ENCODE measurements around the gene ZNF507. TPM values are rescaled to one million over a fixed set of nuclear protein-coding genes. Genes with fewer than 3 reads are reported as not detected.

The ZNF507 gene
- total and polyA plus RNA-seq, 4 donors, result 5.5 to 25.1 (median 16.0) TPM

DNA sequence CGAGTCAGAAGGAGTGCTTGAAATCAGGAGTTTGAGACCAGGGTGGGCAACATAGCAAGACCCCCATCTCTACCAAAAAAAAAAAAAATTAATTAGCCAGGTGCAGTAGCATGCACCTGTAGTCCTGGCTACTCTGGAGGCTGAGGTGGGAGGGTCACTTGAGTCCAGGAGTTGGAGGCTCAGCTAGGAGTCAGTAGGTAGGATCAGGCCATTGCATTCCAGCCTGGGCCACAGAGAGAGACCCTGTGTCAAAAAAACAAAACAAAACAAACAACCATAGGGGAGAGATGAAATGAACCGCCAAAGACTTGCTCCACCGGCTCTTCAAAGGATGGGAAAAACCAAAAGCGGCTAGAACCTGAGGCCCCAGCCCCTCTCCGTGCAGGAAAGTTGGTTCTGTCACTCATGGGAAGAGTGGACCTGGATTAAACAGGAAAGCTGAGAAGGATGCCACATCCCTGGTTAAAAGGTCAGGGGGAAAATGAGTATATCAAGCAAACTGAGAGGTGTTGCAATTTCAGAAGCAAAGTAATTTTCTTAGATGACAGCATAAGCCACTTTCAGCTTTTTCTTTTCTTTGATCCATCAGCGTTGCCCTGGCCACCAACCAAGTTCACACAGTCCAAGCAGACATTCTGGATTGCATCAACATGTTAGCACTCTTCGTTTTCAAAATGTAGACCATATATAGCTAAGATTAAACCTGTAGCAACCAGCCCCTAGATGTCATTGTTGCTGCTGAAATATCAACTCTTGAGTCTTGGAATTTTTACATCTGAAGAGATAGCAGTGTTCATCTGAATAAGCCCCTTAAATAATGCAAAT is 8.9 kb upstream of the ZNF507 start:
- Histone ChIP-seq H3K27ac (ENCODE audit: low read depth in 1 of 2, low read length in 2 of 2) (peak overlapping the region in 1 of 2 donors; percentile 58), H3K4me1 (ENCODE audit: control insufficient read depth in 1 of 2, insufficient read depth in 2 of 2, low read length in 2 of 2) (no peaks in the 10 kb centered on the region), H3K27me3 (ENCODE audit: control insufficient read depth in 1 of 2, insufficient read depth in 2 of 2, low read length in 1 of 2) (no peaks in the 10 kb centered on the region), H3K36me3 (ENCODE audit: control insufficient read depth in 1 of 2, insufficient read depth in 2 of 2, low read length in 1 of 2) (no peaks in the 10 kb centered on the region), H3K9me3 (ENCODE audit: control insufficient read depth, low read length) (no peaks in the 10 kb centered on the region), H3K4me3 (ENCODE audit: low read length in 2 of 2) (peak overlapping the region; percentile 43 to 48)
- intact Hi-C loops (cut with DNase I), result loop anchor here in 1 of 2 donors (5.0 kb wide), 1 partner anchor 236 kb away; no protein-coding TSS in a partner anchor
- DNase-seq (no peak), ATAC-seq (ENCODE audit: low FRiP score) (no peak)
- WGBS, 2 donors, result 42 to 44% methylated on average over 7 of the region's 7 CpGs

DNA sequence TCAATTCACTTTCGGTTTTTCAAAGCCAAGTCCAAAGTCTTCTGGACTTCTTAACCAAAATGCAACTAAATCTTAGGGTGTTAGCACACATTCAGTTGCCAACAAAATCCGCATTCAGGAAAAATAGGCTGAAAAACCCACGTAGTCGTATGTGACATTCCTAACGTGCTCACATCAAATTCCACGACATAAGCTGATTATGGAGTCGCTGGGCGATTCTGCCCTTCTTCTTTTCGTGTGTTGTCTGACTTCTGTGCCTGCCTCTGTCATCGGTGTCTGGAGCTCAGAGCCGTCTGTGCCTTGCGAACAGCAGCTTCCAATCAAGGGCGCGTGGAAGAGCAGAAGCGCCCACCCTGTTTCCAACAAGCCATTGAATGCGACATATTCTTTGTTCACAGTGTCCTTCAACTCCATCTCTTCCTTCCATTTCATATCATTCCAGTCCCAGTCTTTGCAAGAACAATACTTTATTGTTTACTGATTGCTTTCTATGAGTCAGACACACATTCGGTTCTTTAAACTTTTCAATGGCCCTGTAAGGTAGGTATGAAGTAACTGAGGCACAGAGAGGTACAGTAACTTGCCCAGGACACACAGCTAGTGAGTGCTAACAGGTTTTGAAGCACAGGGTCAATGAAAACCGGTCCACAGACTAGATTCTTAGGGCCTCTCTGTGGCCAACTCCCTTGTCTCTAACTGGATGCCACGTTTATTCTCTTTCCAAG is 8.2 kb upstream of the ZNF507 start:
- peak overlapping the region; percentile 43 to 48 for H3K4me3 ChIP-seq (ENCODE audit: low read length in 2 of 2)
- H3K27ac ChIP-seq (ENCODE audit: low read depth in 1 of 2, low read length in 2 of 2), result peak overlapping the region in 1 of 2 donors; percentile 62

GRCh38 chr19:32339423-32339822 is 6.0 kb upstream of the ZNF507 start:
- Histone ChIP-seq H3K36me3 (ENCODE audit: control insufficient read depth in 1 of 2, insufficient read depth in 2 of 2, low read length in 1 of 2) (no peaks in the 10 kb centered on the region), H3K9me3 (ENCODE audit: control insufficient read depth, low read length) (no peaks in the 10 kb centered on the region), H3K27me3 (ENCODE audit: control insufficient read depth in 1 of 2, insufficient read depth in 2 of 2, low read length in 1 of 2) (no peaks in the 10 kb centered on the region), H3K27ac (ENCODE audit: low read depth in 1 of 2, low read length in 2 of 2) (no peak overlapping the region), H3K4me1 (ENCODE audit: control insufficient read depth in 1 of 2, insufficient read depth in 2 of 2, low read length in 2 of 2) (no peaks in the 10 kb centered on the region), H3K4me3 (ENCODE audit: low read length in 2 of 2) (no peak overlapping the region)
- no peak for DNase-seq
- ATAC-seq (ENCODE audit: low FRiP score), result no peak
- intact Hi-C loops (cut with DNase I), result loop anchor here in 1 of 2 donors (5.0 kb wide), 1 partner anchor 233 kb away; no protein-coding TSS in a partner anchor
- 96 to 97% methylated on average over 2 of the region's 2 CpGs for WGBS, 2 donors

More for the DNA sequence above, 8.2 kb upstream of the ZNF507 start:
- no peaks in the 10 kb centered on the region for H3K36me3 ChIP-seq (ENCODE audit: control insufficient read depth in 1 of 2, insufficient read depth in 2 of 2, low read length in 1 of 2)
- no peaks in the 10 kb centered on the region for H3K27me3 ChIP-seq (ENCODE audit: control insufficient read depth in 1 of 2, insufficient read depth in 2 of 2, low read length in 1 of 2)
- WGBS, 2 donors, result 46 to 47% methylated on average over 19 of the region's 19 CpGs
- H3K9me3 ChIP-seq (ENCODE audit: control insufficient read depth, low read length), result no peaks in the 10 kb centered on the region
- intact Hi-C loops (cut with DNase I), result loop anchor here in 1 of 2 donors (5.0 kb wide), 1 partner anchor 235 kb away; no protein-coding TSS in a partner anchor
- H3K4me1 ChIP-seq (ENCODE audit: control insufficient read depth in 1 of 2, insufficient read depth in 2 of 2, low read length in 2 of 2), result no peaks in the 10 kb centered on the region
- DNase-seq (no peak), ATAC-seq (ENCODE audit: low FRiP score) (no peak)

GRCh38 chr19:32339988-32340874 is 5.2 kb upstream of the ZNF507 start:
- Histone ChIP-seq H3K4me3 (ENCODE audit: low read length in 2 of 2) (no peak overlapping the region), H3K36me3 (ENCODE audit: control insufficient read depth in 1 of 2, insufficient read depth in 2 of 2, low read length in 1 of 2) (no peaks in the 10 kb centered on the region), H3K4me1 (ENCODE audit: control insufficient read depth in 1 of 2, insufficient read depth in 2 of 2, low read length in 2 of 2) (no peaks in the 10 kb centered on the region), H3K27me3 (ENCODE audit: control insufficient read depth in 1 of 2, insufficient read depth in 2 of 2, low read length in 1 of 2) (no peaks in the 10 kb centered on the region), H3K27ac (ENCODE audit: low read depth in 1 of 2, low read length in 2 of 2) (peak overlapping the region in 1 of 2 donors; percentile 2), H3K9me3 (ENCODE audit: control insufficient read depth, low read length) (no peaks in the 10 kb centered on the region)
- ATAC-seq (ENCODE audit: low FRiP score) (peak; percentile 83), DNase-seq (peak; percentile 75 to 92)
- intact Hi-C loops (cut with DNase I), result loop anchor here (5.0 to 10.0 kb wide), 5 partner anchors 37 to 335 kb away; partner anchors contain the start of genes ANKRD27 (in 1 of the 2), DPY19L3 (in 1 of the 2), PDCD5 (in 1 of the 2) and RGS9BP (in 1 of the 2)
- whole genome bisulfite sequencing, 2 donors, result 44 to 48% methylated on average over 18 of the region's 18 CpGs

- ATAC-seq (ENCODE audit: low FRiP score), result no peak
- Histone ChIP-seq H3K4me3 (ENCODE audit: low read length in 2 of 2) (no peak overlapping the region), H3K36me3 (ENCODE audit: control insufficient read depth in 1 of 2, insufficient read depth in 2 of 2, low read length in 1 of 2) (no peaks in the 10 kb centered on the region), H3K27me3 (ENCODE audit: control insufficient read depth in 1 of 2, insufficient read depth in 2 of 2, low read length in 1 of 2) (no peaks in the 10 kb centered on the region), H3K27ac (ENCODE audit: low read depth in 1 of 2, low read length in 2 of 2) (no peak overlapping the region), H3K9me3 (ENCODE audit: control insufficient read depth, low read length) (no peaks in the 10 kb centered on the region), H3K4me1 (ENCODE audit: control insufficient read depth in 1 of 2, insufficient read depth in 2 of 2, low read length in 2 of 2) (peaks cover 0 to 5% of the 10 kb centered on the region in 2 donors)
- DNase-seq, result no peak
- 95 to 96% methylated on average over 2 of the region's 2 CpGs for whole genome bisulfite sequencing, 2 donors
- intact Hi-C loops (cut with DNase I), result loop anchor here (5.0 to 10.0 kb wide), 4 partner anchors 35 to 332 kb away; partner anchors contain the start of genes ANKRD27 (in 1 of the 2), DPY19L3 (in 1 of the 2), PDCD5 (in 1 of the 2) and RGS9BP (in 1 of the 2)
These were observed 2.7 kb upstream of the ZNF507 start for GRCh38 chr19:32342695-32343094.

- peaks cover 0 to 5% of the 10 kb centered on the region in 2 donors for H3K4me1 ChIP-seq (ENCODE audit: control insufficient read depth in 1 of 2, insufficient read depth in 2 of 2, low read length in 2 of 2)
- ATAC-seq (ENCODE audit: low FRiP score) (no peak), DNase-seq (no peak)
- H3K9me3 ChIP-seq (ENCODE audit: control insufficient read depth, low read length), result no peaks in the 10 kb centered on the region
- intact Hi-C loops (cut with DNase I), result loop anchor here (5.0 to 10.0 kb wide), 4 partner anchors 34 to 331 kb away; partner anchors contain the start of genes ANKRD27 (in 1 of the 2), DPY19L3 (in 1 of the 2), PDCD5 (in 1 of the 2) and RGS9BP (in 1 of the 2)
- H3K27ac ChIP-seq (ENCODE audit: low read depth in 1 of 2, low read length in 2 of 2), result no peak overlapping the region
- no peak overlapping the region for H3K4me3 ChIP-seq (ENCODE audit: low read length in 2 of 2)
- H3K27me3 ChIP-seq (ENCODE audit: control insufficient read depth in 1 of 2, insufficient read depth in 2 of 2, low read length in 1 of 2), result no peaks in the 10 kb centered on the region
- no peaks in the 10 kb centered on the region for H3K36me3 ChIP-seq (ENCODE audit: control insufficient read depth in 1 of 2, insufficient read depth in 2 of 2, low read length in 1 of 2)
- WGBS, 2 donors, result 71 to 77% methylated on average over 11 of the region's 11 CpGs
These were observed 1.7 kb upstream of the ZNF507 start for GRCh38 chr19:32343550-32344262.

- no peaks in the 10 kb centered on the region for H3K9me3 ChIP-seq (ENCODE audit: control insufficient read depth, low read length)
- no peak for ATAC-seq (ENCODE audit: low FRiP score)
- peaks cover 0 to 5% of the 10 kb centered on the region in 2 donors for H3K4me1 ChIP-seq (ENCODE audit: control insufficient read depth in 1 of 2, insufficient read depth in 2 of 2, low read length in 2 of 2)
- intact Hi-C loops (cut with DNase I), result loop anchor here in 1 of 2 donors (10.0 kb wide), 1 partner anchor 328 kb away; the partner anchor contains the start of genes ANKRD27 and RGS9BP
- peaks cover 0 to 3% of the 10 kb centered on the region in 2 donors for H3K36me3 ChIP-seq (ENCODE audit: control insufficient read depth in 1 of 2, insufficient read depth in 2 of 2, low read length in 1 of 2)
- H3K27ac ChIP-seq (ENCODE audit: low read depth in 1 of 2, low read length in 2 of 2), result no peak overlapping the region
- DNase-seq, result no peak
- H3K27me3 ChIP-seq (ENCODE audit: control insufficient read depth in 1 of 2, insufficient read depth in 2 of 2, low read length in 1 of 2), result no peaks in the 10 kb centered on the region
- 66 to 67% methylated on average over 3 of the region's 3 CpGs for WGBS, 2 donors
- H3K4me3 ChIP-seq (ENCODE audit: low read length in 2 of 2), result peak overlapping the region in 1 of 2 donors; percentile 76
These were observed 1.5 kb downstream of the ZNF507 start for GRCh38 chr19:32346901-32347300.

Data from aorta (tissue), 5 donors.